ENCODE measurements around the gene TULP4. TPM values are rescaled to one million over a fixed set of nuclear protein-coding genes. Genes with fewer than 3 reads are reported as not detected.

Gene TULP4
- total and polyA plus RNA-seq, 2 of the 8 experiments (the other 6 are each of a cell fraction or from before 2014, with no cell fraction given), result 7.7 to 51.6 TPM

- TF ChIP-seq CHD2 (IDR thresholded peaks at IDR 0.05; ENCODE audit: low read length) (no peak), KDM5A (IDR thresholded peaks at IDR 0.05; ENCODE audit: low read length) (no peak), MAX (IDR thresholded peaks at IDR 0.05) (no peak), RAD21 (IDR thresholded peaks at IDR 0.05 in 1 of 2, conservative IDR thresholded peaks at IDR 0.05 in 1 of 2; ENCODE audit: low read depth in 2 of 2, low read length in 2 of 2) (no peak), ATF2 (IDR thresholded peaks at IDR 0.05; ENCODE audit: low read length) (no peak)
- TF ChIP-seq, protein P1, sequence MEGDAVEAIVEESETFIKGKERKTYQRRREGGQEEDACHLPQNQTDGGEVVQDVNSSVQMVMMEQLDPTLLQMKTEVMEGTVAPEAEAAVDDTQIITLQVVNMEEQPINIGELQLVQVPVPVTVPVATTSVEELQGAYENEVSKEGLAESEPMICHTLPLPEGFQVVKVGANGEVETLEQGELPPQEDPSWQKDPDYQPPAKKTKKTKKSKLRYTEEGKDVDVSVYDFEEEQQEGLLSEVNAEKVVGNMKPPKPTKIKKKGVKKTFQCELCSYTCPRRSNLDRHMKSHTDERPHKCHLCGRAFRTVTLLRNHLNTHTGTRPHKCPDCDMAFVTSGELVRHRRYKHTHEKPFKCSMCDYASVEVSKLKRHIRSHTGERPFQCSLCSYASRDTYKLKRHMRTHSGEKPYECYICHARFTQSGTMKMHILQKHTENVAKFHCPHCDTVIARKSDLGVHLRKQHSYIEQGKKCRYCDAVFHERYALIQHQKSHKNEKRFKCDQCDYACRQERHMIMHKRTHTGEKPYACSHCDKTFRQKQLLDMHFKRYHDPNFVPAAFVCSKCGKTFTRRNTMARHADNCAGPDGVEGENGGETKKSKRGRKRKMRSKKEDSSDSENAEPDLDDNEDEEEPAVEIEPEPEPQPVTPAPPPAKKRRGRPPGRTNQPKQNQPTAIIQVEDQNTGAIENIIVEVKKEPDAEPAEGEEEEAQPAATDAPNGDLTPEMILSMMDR (IDR thresholded peaks at IDR 0.05; ENCODE audit: control extremely low read depth in 1 of 3, insufficient read depth in 1 of 3, low read depth in 1 of 3, low read length in 3 of 3), result no peak
Measured at GRCh38 chr6:158415666-158416065, 103.4 kb downstream of the TULP4 start (continued).
